ENCODE measurements around the gene TMPRSS9.
A peak's percentile ranks its signal among the peaks of the same experiment; 100 is the strongest.

Gene TMPRSS9

GRCh38 chr19:2424686-2425621 is 64.9 kb downstream of the TMPRSS9 start:
- no peak for DNase-seq

- DNase-seq: no peak
These were observed 65.8 kb downstream of the TMPRSS9 start for GRCh38 chr19:2425622-2426581.

GRCh38 chr19:2426611-2427428 is 66.8 kb downstream of the TMPRSS9 start:
- DNase-seq: no peak

- peak; percentile 80 for DNase-seq
These were observed 67.6 kb downstream of the TMPRSS9 start, which contains the start of gene TIMM13 for GRCh38 chr19:2427429-2428320. Gene TIMM13, minus strand, starts transcription at chr19:2427586. Its CDS starts 53 bp downstream, at chr19:2427533.

GRCh38 chr19:2428321-2428690 is 68.2 kb downstream of the TMPRSS9 start:
- no peak for DNase-seq

GRCh38 chr19:2428756-2429711 is 69.0 kb downstream of the TMPRSS9 start:
- DNase-seq: no peak

- no peak for DNase-seq
These were observed 70.0 kb downstream of the TMPRSS9 start for GRCh38 chr19:2429917-2430535.

- DNase-seq: no peak
These were observed 71.4 kb downstream of the TMPRSS9 start for GRCh38 chr19:2431318-2432055.

- DNase-seq: no peak
These were observed 72.2 kb downstream of the TMPRSS9 start for GRCh38 chr19:2432131-2432848.

- no peak for DNase-seq
These were observed 73.8 kb downstream of the TMPRSS9 start for GRCh38 chr19:2433854-2434253.

- no peak for DNase-seq
These were observed 74.2 kb downstream of the TMPRSS9 start for GRCh38 chr19:2434267-2434666.

GRCh38 chr19:2434721-2435265 is 74.7 kb downstream of the TMPRSS9 start:
- DNase-seq: no peak

- no peak for DNase-seq
These were observed 76.3 kb downstream of the TMPRSS9 start for GRCh38 chr19:2436384-2436783.

- no peak for DNase-seq
These were observed 76.9 kb downstream of the TMPRSS9 start for GRCh38 chr19:2436926-2437325.

- DNase-seq: no peak
These were observed 78.1 kb downstream of the TMPRSS9 start for GRCh38 chr19:2438178-2438577.

GRCh38 chr19:2440515-2440914 is 80.5 kb downstream of the TMPRSS9 start:
- DNase-seq: no peak

GRCh38 chr19:2441096-2441752 is 81.2 kb downstream of the TMPRSS9 start:
- DNase-seq: no peak
